ENCODE measurements around the gene WLS.

DNA sequence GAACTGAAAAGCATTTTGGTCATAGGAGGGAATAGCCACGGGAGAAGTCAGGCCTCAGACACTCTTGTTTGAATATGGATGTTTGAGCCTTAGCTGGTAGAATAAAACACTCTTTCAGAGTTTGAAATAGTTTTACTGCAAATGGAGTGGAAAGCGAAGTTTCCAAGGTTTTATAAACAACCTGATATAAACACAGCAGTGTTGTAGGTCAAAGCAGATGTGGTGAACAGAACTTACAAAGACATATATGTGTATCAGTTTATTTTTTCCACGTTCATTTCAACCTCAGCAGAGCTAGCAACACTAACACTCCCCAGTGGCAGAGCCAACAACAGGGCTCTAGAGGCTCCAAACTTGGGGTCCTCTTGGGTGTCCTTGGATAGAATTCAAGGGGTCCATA lies 89.9 kb downstream of the WLS start:
- TF ChIP-seq ZNF8 (CRISPR knock-in tag; IDR thresholded peaks at IDR 0.05), result no peak
- TF ChIP-seq ARNTL (CRISPR knock-in tag; IDR thresholded peaks at IDR 0.05; ENCODE audit: borderline replicate concordance, low read depth), result no peak
- TF ChIP-seq, protein P1, sequence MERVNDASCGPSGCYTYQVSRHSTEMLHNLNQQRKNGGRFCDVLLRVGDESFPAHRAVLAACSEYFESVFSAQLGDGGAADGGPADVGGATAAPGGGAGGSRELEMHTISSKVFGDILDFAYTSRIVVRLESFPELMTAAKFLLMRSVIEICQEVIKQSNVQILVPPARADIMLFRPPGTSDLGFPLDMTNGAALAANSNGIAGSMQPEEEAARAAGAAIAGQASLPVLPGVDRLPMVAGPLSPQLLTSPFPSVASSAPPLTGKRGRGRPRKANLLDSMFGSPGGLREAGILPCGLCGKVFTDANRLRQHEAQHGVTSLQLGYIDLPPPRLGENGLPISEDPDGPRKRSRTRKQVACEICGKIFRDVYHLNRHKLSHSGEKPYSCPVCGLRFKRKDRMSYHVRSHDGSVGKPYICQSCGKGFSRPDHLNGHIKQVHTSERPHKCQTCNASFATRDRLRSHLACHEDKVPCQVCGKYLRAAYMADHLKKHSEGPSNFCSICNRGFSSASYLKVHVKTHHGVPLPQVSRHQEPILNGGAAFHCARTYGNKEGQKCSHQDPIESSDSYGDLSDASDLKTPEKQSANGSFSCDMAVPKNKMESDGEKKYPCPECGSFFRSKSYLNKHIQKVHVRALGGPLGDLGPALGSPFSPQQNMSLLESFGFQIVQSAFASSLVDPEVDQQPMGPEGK (CRISPR knock-in tag; IDR thresholded peaks at IDR 0.05; ENCODE audit: borderline replicate concordance), result no peak
- no peak for TF ChIP-seq ZFP30 (CRISPR knock-in tag; IDR thresholded peaks at IDR 0.05)
- TF ChIP-seq SNAI2 (CRISPR knock-in tag; IDR thresholded peaks at IDR 0.05), result no peak
- no peak for TF ChIP-seq ZFP3 (CRISPR knock-in tag; IDR thresholded peaks at IDR 0.05)
- TF ChIP-seq ZC3H10 (CRISPR knock-in tag; IDR thresholded peaks at IDR 0.05), result no peak
- TF ChIP-seq RARB (CRISPR knock-in tag; IDR thresholded peaks at IDR 0.05), result no peak
- TF ChIP-seq, protein P2, sequence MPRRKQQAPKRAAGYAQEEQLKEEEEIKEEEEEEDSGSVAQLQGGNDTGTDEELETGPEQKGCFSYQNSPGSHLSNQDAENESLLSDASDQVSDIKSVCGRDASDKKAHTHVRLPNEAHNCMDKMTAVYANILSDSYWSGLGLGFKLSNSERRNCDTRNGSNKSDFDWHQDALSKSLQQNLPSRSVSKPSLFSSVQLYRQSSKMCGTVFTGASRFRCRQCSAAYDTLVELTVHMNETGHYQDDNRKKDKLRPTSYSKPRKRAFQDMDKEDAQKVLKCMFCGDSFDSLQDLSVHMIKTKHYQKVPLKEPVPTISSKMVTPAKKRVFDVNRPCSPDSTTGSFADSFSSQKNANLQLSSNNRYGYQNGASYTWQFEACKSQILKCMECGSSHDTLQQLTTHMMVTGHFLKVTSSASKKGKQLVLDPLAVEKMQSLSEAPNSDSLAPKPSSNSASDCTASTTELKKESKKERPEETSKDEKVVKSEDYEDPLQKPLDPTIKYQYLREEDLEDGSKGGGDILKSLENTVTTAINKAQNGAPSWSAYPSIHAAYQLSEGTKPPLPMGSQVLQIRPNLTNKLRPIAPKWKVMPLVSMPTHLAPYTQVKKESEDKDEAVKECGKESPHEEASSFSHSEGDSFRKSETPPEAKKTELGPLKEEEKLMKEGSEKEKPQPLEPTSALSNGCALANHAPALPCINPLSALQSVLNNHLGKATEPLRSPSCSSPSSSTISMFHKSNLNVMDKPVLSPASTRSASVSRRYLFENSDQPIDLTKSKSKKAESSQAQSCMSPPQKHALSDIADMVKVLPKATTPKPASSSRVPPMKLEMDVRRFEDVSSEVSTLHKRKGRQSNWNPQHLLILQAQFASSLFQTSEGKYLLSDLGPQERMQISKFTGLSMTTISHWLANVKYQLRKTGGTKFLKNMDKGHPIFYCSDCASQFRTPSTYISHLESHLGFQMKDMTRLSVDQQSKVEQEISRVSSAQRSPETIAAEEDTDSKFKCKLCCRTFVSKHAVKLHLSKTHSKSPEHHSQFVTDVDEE (CRISPR knock-in tag; IDR thresholded peaks at IDR 0.05), result no peak
